Measurements from ENCODE around the gene BAMBI. TPM values are rescaled to one million over a fixed set of nuclear protein-coding genes. Genes with fewer than 3 reads are reported as not detected.

Gene BAMBI
- total RNA-seq, 1 experiment from 2014 or later: 6.2 TPM

DNA sequence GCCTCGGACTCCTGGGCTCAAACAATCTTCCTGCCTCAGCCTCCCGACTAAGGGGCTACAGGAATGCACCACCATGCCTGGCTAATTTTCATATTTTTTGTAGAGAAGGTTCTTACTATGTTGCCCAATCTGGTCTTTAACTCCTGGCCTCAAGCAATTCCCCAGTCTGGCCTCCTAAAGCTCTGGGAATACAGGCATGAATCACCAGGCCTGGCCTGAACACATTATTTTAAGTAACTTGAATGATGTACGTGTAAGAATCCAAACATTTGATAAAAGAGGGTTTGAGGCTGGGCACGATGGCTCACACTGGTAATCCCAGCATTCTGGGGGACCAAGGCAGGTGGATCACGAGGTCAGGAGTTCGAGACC is 13.0 kb upstream of the BAMBI start:
- peak overlapping the region; percentile 77 for H2AFZ ChIP-seq (ENCODE audit: low read depth, low read length, poor library complexity, severe bottlenecking)
- TF ChIP-seq, protein P1, sequence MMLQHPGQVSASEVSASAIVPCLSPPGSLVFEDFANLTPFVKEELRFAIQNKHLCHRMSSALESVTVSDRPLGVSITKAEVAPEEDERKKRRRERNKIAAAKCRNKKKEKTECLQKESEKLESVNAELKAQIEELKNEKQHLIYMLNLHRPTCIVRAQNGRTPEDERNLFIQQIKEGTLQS (IDR thresholded peaks at IDR 0.05): no peak
- TF ChIP-seq TCF7L2 (IDR thresholded peaks at IDR 0.05; ENCODE audit: borderline replicate concordance, extremely low read depth, insufficient read depth, insufficient read length) (no peak), ZFX (IDR thresholded peaks at IDR 0.05) (no peak), ZNF274 (IDR thresholded peaks at IDR 0.05; ENCODE audit: low read depth, low read length) (no peak), ELF1 (IDR thresholded peaks at IDR 0.05; ENCODE audit: borderline replicate concordance, low read depth) (no peak), SIN3A (IDR thresholded peaks at IDR 0.05; ENCODE audit: low read depth) (no peak), SP1 (IDR thresholded peaks at IDR 0.05; ENCODE audit: low read depth) (no peak), POLR2AphosphoS5 (IDR thresholded peaks at IDR 0.05; ENCODE audit: low read depth, low read length) (no peak), JUND (IDR thresholded peaks at IDR 0.05) (no peak), EGR1 (IDR thresholded peaks at IDR 0.05; ENCODE audit: low read depth) (no peak), POLR2A (IDR thresholded peaks at IDR 0.05; ENCODE audit: borderline replicate concordance, extremely low read depth, insufficient read depth, insufficient read length) (no peak), EZH2 (IDR thresholded peaks at IDR 0.05) (no peak)
- TF ChIP-seq, protein P2, sequence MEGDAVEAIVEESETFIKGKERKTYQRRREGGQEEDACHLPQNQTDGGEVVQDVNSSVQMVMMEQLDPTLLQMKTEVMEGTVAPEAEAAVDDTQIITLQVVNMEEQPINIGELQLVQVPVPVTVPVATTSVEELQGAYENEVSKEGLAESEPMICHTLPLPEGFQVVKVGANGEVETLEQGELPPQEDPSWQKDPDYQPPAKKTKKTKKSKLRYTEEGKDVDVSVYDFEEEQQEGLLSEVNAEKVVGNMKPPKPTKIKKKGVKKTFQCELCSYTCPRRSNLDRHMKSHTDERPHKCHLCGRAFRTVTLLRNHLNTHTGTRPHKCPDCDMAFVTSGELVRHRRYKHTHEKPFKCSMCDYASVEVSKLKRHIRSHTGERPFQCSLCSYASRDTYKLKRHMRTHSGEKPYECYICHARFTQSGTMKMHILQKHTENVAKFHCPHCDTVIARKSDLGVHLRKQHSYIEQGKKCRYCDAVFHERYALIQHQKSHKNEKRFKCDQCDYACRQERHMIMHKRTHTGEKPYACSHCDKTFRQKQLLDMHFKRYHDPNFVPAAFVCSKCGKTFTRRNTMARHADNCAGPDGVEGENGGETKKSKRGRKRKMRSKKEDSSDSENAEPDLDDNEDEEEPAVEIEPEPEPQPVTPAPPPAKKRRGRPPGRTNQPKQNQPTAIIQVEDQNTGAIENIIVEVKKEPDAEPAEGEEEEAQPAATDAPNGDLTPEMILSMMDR (IDR thresholded peaks at IDR 0.05 in 2 of 3, conservative IDR thresholded peaks at IDR 0.05 in 1 of 3; ENCODE audit: borderline replicate concordance in 1 of 3, insufficient read depth in 1 of 3, low read depth in 2 of 3, low read length in 2 of 3): no peak
- TF ChIP-seq, protein P3, sequence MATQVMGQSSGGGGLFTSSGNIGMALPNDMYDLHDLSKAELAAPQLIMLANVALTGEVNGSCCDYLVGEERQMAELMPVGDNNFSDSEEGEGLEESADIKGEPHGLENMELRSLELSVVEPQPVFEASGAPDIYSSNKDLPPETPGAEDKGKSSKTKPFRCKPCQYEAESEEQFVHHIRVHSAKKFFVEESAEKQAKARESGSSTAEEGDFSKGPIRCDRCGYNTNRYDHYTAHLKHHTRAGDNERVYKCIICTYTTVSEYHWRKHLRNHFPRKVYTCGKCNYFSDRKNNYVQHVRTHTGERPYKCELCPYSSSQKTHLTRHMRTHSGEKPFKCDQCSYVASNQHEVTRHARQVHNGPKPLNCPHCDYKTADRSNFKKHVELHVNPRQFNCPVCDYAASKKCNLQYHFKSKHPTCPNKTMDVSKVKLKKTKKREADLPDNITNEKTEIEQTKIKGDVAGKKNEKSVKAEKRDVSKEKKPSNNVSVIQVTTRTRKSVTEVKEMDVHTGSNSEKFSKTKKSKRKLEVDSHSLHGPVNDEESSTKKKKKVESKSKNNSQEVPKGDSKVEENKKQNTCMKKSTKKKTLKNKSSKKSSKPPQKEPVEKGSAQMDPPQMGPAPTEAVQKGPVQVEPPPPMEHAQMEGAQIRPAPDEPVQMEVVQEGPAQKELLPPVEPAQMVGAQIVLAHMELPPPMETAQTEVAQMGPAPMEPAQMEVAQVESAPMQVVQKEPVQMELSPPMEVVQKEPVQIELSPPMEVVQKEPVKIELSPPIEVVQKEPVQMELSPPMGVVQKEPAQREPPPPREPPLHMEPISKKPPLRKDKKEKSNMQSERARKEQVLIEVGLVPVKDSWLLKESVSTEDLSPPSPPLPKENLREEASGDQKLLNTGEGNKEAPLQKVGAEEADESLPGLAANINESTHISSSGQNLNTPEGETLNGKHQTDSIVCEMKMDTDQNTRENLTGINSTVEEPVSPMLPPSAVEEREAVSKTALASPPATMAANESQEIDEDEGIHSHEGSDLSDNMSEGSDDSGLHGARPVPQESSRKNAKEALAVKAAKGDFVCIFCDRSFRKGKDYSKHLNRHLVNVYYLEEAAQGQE (IDR thresholded peaks at IDR 0.05; ENCODE audit: low read depth): no peak
- H3K9ac ChIP-seq (ENCODE audit: low read length): no peak overlapping the region
- no peaks in the 10 kb centered on the region for H4K20me1 ChIP-seq (ENCODE audit: insufficient read depth)
- H3K27ac ChIP-seq (ENCODE audit: low read depth, low read length): no peak overlapping the region
- no peaks in the 10 kb centered on the region for H3K36me3 ChIP-seq (ENCODE audit: control insufficient read depth in 1 of 2, insufficient read depth in 2 of 2, low read length in 2 of 2)
- RAD21 ChIA-PET (ENCODE audit: low non-redundant PET in 1 of 2, low total read pairs in 2 of 2, uncharacterized antibody in 2 of 2, unreplicated experiment in 2 of 2): interaction anchor here (0.9 to 2.7 kb wide), 9 partner anchors 9 to 640 kb away, joined by 3 to 34 read pairs (median 3); no protein-coding TSS in a partner anchor
- no peaks in the 10 kb centered on the region for H3K9me3 ChIP-seq (ENCODE audit: control insufficient read depth in 1 of 2, insufficient read depth in 1 of 2, low read depth in 1 of 2, low read length in 2 of 2)
- intact Hi-C loops (cut with micrococcal nuclease): loop anchor here (1.0 to 5.0 kb wide), 3 partner anchors 466 to 640 kb away; no protein-coding TSS in a partner anchor
- CTCF ChIA-PET: interaction anchor here (0.6 to 3.3 kb wide), 23 partner anchors 8 to 640 kb away, joined by 3 to 87 read pairs (median 5); no protein-coding TSS in a partner anchor
- H3K4me2 ChIP-seq (ENCODE audit: low read length): no peak overlapping the region
- ATAC-seq (no peak), DNase-seq (ENCODE audit: low read depth, low spot score) (no peak)
- peaks cover 0 to 20% of the 10 kb centered on the region in 2 experiments; a peak in 2 of 4 replicates for H3K4me1 ChIP-seq (ENCODE audit: control insufficient read depth in 1 of 2, insufficient read depth in 2 of 2, low read length in 2 of 2)
- POLR2A ChIA-PET: interaction anchor here (0.6 to 1.1 kb wide), 2 partner anchors 327 to 465 kb away, joined by 4 to 6 read pairs; no protein-coding TSS in a partner anchor
- H3K4me3 ChIP-seq (replicated peaks in 1 of 2; ENCODE audit: low read depth in 1 of 2, low read length in 2 of 2): no peak overlapping the region
- no peaks in the 10 kb centered on the region for H3K9me2 ChIP-seq (ENCODE audit: insufficient read depth)
- H3K27me3 ChIP-seq (ENCODE audit: insufficient read depth, low read length): no peaks in the 10 kb centered on the region
- BruUV-seq (replicated peaks): no TSS peak
- no peaks in the 10 kb centered on the region for H3K79me2 ChIP-seq (ENCODE audit: insufficient read depth, low read length)
